Stimulated activated CD8-positive, alpha-beta memory T cell treated with anti-CD3 and anti-CD28 coated beads, Interleukin-12 subunit alpha, Interleukin-12 subunit beta, amount 100 ng/mL, for 4 hours (primary cell): Measurements from ENCODE around the gene SNAI1.
A peak's percentile ranks its signal among the peaks of the same experiment; 100 is the strongest.
"Not testable (repeated sequence)": the region's sequence is repeated elsewhere in the genome, so short reads cannot be mapped to it uniquely, and the experiment has no call there.

Experiments used
- DNase-seq: peaks from one replicate; pipeline ENCODE4 v3.0.0-alpha.2; 2020; ENCODE audit warnings: low read depth

SNAI1 gene

DNA sequence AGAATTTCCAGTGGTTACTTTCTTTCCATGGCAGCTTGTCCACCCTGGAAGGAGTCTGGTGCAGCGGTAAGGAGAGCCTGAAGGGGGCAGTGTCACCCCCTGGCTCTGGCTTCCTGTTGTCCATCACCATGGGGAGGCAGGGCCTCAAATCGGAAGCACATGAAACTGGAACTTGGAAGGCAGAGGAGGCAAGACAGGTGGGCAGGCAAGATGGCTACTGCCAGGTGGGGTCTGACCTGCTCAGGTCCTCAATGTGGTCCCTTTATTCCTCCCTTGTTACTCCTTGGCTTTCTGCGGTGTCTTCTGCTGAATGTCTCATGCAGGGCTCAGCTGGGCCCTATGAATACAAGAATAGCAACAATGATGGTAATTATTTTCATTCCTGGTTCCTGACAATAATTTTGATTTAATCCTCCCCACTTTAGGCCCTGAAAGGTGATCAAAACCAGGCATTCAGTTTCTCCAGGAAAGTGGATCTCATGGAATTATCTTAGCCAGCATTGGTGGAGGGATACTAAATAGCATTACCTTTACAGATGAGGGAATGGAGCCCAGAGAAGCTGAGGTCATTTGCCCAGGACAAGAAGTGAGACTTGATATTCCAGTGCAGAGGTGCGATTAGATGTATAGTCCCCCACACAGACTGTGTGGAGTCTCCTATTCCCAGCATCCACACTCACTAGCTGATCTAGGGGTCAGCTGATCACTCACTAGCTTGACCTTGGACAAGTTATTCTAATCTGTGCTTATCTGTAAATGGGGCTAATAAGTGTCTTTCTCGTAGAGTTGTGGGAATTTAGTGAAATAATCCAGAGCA, 17.6 kb upstream of the SNAI1 start:
- DNase-seq = no peak

DNA sequence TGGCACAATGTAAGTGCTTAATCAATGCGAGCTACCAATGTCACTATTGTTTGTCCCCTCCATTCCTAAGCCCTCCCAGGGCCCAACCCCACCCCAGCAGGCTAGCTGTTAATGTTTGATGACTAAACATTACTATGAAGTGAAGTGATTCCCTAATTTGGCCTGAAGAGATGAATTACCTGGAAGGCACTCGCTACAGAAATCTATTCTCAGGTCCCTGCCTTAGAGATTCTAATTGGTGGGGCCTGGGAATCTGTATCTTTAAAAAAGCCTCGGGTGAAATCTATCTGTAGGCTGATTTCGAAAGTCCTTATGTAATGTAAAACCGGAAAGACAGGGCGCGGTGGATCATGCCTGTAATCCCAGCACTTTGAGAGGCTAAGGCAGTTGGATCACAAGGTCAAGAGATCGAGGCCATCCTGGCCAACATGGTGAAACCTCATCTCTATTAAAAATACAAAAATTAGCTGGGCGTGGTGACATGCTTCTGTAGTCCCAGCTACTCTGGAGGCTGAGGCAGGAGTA, 16.9 kb upstream of the SNAI1 start:
- DNase-seq = no peak

DNA sequence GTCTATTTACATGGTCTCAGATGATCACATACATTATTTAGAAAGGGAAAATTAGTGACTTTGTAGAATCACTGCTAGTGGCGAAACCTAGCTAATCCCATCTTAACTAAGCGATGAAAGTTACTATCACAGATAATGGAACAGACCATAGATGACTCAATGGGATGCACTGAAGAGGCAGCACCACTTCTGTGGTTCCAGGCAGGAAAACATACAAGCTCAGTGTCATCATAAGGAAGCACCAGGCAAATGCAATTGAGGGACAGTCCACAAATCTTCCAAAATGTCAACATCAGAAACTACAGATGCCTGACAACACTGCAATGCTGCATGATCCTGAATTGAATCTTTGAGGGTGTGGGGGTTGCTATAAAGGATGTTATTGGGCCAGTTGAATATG, 15.9 kb upstream of the SNAI1 start:
- no peak for DNase-seq

DNA sequence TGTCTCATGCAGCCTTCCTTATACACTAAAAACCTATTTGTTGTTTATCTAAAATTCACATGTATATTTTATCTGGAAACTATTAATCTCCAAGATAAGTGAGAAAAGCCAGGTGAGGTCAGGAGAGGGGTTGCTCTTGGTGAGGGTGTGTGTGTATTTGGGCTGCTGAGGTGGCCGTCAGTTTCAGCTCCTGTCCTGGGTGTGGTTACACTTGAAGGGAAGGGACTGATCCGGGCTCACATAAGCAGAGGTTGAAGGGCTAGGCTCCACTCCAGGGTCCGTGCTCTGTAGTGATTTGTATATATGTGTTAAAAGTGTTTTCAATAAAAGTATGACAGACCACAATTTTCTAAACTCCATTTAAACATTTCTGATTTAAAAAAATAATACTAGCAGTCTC, 13.5 kb upstream of the SNAI1 start:
- no peak for DNase-seq

DNA sequence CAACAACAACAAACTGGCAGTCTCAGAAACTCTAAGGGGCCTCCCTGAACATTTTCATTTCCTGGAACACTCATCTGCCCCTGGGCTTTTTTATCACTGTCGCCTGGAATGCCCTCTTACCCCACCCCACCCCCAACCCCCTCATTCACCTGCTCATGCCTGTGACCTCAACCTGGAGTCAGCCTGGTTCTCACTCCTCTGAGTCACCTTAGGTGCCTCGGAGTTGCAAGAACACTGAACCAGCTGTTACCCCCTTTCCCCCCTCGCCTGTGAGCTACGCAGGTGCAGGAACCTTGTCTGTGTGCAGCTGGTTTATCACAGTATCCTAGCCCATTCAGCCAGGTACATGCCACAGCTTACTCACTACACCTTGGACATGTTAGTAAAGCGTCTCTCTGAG, 12.8 kb upstream of the SNAI1 start:
- no peak for DNase-seq

DNA sequence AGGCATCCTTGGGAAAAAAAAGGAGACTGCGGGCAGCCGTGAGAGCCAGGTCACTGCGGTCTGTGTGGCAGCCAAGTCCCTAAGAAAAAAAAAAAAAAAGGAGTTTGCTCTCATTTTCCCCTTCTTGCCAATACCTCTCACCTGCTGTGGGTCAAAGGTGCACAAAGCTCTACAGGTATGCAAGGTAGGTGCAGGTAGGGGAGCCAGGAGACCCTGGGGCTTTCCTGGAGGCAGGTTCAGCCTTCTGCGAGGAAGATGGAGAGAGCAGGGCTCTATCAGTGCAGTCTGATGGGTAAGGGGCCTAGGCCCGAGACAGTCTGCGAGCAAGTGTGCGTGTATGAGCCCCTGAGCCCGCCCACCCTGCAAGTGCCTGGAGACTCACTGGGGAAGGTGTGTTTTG, 12.3 kb upstream of the SNAI1 start:
- DNase-seq = no peak

DNA sequence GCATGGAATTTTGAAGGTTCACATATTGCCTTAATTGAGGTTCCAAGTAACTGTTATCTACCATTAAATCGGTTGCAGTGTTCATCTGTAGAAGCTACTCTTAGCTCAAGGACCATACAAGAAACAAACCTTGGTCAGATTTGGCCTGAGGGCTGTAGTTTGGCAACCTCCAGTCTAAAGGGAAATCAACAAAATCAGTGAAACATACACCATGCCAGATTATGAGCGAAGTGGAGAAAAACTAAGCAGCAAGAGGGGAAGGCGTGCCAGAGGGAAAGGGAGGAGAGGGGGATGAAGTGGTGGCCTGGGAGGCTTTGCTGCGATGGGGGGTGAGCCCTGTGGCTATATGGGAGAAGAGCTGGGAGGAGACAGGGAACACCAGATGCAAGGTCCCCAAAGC, 8.8 kb upstream of the SNAI1 start:
- DNase-seq = no peak

DNA sequence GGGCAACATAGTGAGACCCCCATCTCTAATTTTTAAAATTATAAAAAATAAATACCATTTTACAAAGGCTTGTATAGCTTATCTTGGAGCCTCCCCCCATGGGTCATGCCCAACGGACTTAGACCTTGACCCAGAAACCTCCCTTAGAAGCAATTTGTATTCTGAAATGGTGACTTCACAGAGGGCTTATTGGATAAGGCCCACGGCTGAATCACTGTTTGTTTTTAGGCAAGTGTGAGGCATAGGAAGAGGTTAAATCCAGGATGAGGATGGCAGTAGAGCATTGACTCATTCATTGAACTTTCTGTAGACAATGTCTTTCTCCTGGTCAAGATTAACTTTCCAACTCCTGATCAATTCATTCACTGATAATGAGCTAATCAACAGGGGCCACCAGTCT, 6.2 kb upstream of the SNAI1 start:
- no peak for DNase-seq

DNA sequence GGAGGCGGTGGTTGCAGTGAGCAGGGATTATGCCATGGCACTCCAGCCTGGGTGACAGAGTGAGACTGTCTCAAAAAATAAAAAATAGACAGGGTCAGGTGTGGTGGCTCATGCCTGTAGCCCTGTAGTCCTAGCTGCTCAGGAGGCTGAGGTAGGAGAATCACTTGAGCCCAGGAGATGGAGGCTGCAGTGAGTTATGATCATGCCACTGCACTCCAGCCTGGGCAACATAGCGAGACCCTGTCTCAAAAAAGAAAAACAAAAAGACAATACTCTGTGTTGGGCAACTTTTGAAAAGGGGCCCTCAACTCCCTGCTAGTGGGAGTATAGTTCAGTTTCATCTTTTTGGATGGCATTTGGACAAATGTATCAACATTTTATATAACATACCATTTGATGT, 5.0 kb upstream of the SNAI1 start:
- DNase-seq = not testable (repeated sequence)

DNA sequence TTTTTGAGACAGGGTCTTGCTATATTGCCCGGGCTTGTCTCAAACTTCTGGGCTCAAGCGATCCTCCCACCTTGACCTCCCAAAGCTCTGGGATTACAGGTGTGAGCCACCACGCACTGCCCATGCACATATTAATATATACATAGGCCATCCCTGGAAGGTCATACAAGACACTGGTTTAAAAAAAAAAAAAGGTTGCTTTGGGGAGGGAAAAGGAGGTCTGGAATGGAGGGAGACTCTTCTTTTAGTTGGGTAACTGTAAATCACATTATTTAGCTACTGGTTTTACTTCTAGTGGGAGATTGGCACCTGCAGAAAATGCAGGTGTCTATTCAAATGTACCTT, 4.1 kb upstream of the SNAI1 start:
- no peak for DNase-seq

DNA sequence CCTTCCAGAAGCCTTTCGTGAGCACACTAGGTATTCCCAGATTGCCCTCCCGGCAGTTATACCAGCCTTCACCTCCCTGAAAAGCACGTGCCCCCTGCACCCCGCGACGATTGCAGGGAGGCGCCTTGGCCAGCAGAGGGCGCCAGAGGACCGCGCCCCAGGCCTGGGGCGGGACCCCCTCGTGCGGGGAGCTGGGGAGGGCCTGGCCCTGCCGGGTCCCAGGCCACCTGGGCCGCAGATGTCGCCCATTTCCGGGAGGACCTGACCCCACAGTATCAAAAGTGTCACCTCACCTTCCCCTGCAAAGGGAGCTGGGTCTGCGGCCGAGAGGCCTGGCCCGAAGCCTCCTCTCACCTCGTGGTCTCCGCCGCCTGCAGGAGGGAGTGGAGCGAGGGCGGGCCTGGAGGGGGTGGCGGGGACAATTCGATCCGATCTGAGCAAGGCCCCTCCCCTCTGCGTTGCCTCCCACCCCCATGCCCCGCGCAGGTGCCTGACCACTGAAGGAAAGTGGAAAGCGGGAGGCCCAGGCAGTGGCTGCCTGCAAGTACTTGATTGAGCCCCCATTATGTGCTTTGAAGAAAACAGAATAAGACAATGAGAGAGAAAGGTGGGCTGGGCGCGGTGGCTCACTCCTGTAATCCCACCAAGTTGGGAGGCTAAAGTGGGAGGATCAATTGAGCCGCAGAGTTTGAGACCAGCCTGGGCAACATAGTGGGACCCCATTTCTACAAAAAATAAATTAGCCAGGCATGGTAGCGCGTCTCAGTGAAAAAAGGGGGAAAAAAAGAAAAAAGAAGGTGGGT, 3.5 kb upstream of the SNAI1 start:
- DNase-seq = peak; percentile 50

DNA sequence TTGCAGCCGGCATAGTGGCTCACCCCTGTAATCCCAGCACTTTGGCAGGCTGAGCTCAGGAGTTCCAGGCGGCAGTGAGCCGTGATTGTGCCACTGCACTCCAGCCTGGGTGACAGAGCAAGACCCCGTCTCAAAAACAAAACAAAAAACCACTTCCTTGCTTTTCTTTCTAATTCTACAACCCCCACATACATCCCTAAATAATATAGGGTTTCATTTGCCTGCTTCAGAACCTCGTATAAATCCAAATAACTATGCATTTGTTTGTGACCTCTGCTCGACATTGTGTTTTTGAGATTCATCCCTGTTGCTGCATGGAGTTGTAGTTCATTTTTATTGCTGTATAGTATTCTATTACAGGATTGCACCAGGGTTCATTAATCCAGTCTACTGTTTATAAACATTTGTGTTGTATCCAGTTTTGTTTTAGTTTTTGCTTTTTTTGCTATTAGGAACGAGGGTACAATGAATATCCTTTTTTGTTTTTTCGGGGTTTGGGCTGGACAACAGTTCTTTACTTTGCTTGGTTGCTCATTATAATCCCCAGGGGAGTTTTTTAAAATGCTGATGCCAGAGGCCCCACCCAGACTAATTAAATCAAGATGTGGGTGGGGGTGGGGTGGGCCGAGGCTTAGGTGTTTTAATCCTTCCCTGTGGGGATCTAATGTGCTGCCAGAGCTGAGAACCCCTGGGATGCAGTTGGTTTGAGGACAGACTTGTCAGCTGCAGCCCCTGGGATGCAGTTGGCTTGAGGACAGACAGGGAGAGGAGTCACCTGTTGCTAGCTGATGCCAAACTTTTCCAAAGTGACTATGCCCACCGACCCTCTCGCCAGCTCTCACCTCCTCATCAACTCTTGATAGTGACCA, 2.4 kb upstream of the SNAI1 start:
- no peak for DNase-seq

DNA sequence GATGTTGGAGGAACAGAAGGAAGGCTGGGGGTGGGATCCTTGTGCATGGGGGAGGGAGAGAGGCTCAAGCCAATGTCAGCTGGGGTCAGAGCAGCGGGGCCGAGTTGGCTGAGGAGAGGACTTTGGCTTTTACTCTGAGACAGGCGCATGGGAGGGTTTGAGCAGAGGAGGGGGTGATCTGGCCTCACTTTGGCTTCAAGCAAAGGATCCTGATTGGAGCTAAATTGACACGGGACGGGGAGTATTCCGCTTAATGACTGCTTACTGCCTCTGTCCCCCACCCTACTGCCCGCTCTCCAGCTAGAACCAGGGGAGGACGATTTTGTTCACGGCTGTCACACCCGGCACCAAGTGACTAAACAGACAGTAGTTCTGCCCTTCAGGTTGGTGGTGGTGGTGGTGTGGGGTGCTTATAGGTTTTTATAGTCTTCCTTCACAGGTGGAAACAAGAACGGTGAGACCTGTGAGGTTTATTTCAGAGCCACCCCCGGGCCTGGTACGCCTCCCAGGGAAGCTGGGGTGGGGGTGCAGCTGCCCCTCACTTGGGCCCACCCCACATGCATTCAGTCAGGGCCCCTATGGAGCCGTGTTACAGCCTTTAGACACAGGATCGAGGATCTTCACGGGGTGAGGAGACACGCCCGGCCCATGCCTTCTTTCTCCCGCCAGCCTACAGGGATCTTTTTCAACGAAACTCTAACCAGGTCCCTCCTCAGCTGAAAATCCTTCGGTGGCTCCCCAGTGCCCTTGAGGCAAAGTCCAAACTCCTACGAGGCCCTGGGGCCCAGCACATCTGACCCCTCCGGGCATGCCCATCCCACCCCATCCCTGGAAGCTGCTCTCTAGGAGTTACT, 1.3 kb upstream of the SNAI1 start:
- DNase-seq = no peak

DNA sequence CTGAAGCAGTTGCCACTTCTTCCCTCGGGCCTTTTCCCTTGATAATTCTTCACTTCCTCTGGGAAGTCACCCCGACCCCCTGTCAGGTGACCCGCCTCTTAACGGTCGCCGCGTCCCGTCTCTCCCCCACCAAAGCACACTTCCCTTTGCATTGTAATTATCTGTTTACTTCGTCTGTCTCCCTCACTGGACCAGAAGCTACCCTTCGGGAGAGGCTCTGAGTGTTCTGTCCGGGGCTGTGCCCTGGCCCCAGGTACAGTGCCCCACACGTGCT, 771 bp upstream of the SNAI1 start:
- DNase-seq = no peak

DNA sequence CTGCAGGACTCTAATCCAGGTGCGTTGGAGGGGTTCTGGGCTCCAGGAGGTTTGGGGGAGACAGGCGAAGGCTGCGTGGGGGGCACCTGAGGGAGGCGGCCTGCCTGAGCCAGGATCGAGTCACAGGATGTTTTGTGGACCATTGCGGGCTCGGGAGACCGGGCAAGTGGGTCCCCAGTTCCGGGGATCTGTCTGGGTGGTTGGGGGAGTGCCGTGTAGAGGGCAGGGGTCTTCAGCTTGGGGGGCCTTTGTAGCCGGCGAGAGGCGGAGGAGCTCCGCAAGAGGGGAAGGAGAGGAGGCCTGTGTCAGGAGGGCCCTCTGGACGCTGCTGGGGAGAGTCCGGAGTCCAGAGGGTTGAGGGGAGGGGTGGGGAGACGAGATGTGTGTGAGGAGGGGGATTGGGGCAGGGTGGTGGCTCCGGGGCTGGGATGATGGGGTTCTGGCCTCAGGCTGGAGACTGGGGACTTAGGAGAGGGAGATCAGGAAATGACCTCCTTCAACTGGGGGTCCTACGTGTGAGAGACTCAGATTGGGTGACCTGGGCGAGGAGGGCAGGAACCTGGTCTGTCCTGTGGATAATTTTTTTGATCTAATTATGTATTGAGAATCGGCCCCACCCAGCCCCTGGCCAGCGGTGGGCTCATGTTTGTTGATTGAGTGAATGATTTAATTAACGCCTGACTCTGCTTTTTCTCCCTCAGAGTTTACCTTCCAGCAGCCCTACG, 505 bp downstream of the SNAI1 start:
- DNase-seq = no peak

DNA sequence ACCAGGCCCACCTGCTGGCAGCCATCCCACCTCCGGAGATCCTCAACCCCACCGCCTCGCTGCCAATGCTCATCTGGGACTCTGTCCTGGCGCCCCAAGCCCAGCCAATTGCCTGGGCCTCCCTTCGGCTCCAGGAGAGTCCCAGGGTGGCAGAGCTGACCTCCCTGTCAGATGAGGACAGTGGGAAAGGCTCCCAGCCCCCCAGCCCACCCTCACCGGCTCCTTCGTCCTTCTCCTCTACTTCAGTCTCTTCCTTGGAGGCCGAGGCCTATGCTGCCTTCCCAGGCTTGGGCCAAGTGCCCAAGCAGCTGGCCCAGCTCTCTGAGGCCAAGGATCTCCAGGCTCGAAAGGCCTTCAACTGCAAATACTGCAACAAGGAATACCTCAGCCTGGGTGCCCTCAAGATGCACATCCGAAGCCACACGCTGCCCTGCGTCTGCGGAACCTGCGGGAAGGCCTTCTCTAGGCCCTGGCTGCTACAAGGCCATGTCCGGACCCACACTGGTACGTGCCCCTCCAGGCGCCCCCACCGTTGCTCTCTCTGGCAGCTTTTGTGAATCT, 1.1 kb downstream of the SNAI1 start:
- no peak for DNase-seq

DNA sequence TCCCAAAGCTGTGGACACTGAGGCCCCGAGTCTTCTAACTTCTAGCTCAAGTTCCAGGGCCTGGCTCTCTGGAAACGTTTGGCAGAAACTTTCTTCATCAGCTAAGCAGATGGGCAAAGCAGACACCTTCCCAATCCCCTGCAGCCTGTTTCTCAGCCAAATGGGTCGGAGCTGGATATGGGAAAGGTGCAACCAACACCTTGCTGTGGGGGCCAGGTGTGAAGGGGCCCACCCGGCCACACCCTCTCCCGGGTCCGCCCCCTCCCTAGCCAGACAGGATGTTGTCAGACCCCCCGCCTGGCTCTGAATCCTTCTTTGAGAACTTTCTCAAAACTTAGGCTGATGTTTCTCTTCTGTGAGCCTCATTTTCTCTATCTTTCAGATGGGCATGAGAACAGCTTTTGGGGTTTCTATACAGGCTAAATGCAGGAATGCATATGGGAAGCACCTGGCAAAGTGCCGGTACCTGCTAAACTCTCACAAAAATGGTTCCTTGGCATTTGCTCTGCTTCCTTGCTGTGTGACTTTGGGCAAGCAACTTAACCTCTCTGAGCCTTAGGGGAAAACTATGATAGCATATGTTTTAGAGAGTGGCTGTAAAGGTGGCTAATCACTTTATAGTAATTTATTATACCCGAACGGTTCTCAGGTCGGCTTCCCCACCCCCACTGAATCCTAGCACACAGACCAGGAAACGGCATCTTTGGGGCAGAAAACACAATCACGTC, 1.8 kb downstream of the SNAI1 start:
- DNase-seq = no peak

DNA sequence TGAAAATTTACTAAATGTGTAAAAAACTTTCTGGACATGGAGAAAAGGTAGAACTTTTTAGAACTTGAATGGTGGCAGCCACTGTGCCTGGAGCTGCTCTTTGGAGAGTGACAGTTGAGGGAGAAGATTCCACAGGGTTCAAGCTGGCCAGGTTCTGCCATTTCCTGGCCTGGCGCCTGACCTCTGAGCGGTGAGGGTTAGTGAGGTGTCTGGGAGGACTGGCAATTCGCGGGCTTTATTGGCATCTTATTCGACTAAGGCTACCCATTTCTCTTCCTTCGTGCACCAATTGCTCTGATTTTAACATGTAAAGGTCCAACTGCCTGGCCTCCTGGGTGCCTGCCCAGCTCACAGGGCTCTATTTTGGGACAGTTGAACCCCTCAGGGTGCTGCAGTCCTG, 2.4 kb downstream of the SNAI1 start:
- DNase-seq = no peak

DNA sequence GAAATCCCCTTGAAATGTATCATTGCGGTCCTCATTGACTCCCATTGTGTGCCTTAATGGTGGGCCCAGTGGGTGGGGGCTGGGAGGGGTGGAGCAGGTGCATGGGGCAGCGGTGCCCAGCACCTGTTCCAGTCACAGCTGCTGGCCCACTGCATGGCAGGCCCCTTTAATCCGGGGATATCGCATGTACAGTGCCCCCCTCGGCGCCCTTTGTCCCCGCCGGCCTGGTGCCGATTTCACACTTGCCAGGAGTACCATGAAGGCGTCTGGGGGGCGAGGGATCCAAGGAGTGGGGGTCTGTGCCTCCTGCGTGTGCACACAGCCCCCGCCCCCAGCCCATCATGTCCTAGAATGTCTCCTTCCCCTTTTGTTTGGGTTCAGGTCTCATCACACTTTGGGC, 2.8 kb downstream of the SNAI1 start:
- DNase-seq = no peak

DNA sequence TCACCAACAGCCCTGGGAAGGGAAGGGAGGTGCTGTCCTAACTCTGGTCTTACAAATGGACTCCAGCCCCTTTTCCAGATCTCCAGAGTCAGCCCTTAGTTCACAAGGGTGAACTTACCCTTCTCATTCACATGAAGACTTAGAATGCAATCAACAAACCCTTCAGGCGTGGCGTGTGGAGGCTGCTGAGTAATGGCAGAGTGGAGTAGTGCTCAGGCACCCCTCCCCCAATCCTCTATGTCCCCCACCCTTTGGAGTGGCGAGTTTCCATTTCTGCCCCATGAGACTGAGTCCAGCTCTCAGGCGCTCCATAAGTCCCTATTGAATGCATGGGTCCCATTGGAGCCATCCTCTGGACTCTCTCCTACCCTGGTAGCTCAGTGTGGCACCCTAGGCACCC, 3.3 kb downstream of the SNAI1 start:
- DNase-seq = no peak
